HG02642 (cell line): ENCODE measurements around the gene KRT85.
"Not testable (repeated sequence)": the region's sequence is repeated elsewhere in the genome, so short reads cannot be mapped to it uniquely, and the experiment has no call there.

Experiments used
- ATAC-seq: cut with Tn5 transposase; IDR thresholded peaks from one replicate; pipeline ENCODE4 v1.9.1; 2021; ENCODE audit warnings: mild to moderate bottlenecking; ENCODE audit not compliant: unreplicated experiment, poor library complexity

Gene KRT85

DNA sequence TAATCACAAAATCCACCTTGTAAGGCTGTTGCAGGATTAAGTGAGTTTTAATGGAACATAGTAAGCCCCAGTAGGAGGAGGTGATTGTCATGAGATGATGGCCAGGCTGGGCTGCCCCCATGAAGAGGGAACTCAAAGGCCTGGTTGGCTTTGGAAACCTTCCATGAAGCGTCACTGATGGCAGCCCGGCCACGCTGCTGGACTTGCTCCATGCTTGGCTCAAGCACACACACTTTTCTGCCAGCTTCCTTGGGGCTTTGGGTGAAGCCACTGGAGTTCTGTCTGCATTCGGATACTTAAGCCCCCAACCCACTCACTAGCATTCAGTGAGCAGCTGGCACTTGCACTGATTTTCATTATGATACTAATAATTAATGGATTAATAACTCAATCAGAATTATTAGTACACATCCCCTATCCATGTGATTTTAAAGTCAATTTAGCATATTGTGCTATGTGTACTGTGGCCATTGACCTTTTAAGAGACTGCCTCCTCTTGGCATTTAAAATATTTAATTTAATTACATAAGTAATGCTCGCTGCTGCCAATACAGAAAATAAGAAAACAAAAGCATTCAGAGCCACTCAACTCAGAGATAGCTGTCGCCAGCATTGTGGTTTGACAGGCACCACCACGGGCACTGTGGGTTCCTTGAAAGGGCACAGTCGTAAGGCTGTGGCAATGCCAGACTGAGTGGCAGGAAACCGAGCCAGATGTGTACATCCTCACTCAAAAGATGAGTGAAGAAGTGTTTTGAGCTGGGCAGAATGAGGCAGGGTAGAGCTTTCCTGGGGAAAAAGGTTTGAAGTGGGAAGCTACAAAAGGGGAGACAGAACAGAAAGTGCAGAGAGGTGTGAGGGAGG lies 15.9 kb downstream of the KRT85 start:
- no peak for ATAC-seq

- ATAC-seq = no peak
These were observed 16.5 kb downstream of the KRT85 start for GRCh38 chr12:52350786-52351185.

- no peak for ATAC-seq
These were observed 17.2 kb downstream of the KRT85 start for GRCh38 chr12:52350021-52350620.

- no peak for ATAC-seq
These were observed 18.1 kb downstream of the KRT85 start for GRCh38 chr12:52349196-52349595.

GRCh38 chr12:52347551-52348510 lies 19.4 kb downstream of the KRT85 start:
- no peak for ATAC-seq

DNA sequence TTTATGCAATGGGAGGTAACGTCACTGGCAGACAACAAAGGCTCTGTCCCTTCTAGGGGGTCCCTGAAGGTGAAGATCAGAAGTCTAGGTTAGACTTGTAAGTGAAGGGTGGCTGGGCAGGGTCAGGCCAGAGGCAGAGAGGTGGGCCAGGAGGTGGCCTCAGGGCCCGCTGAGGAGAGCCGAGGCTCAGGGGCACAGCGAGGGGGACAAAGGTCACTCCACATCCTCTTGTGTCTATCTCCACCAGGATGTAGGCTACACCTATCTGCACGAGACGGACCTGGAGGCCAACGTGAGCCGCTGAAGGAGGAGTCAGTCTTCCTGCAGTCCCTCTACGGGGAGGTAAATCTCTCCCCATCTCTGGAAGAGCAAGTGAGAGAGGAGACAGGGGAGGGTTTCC lies 20.3 kb downstream of the KRT85 start:
- ATAC-seq = no peak

GRCh38 chr12:52346593-52346992 lies 20.7 kb downstream of the KRT85 start:
- ATAC-seq = no peak

DNA sequence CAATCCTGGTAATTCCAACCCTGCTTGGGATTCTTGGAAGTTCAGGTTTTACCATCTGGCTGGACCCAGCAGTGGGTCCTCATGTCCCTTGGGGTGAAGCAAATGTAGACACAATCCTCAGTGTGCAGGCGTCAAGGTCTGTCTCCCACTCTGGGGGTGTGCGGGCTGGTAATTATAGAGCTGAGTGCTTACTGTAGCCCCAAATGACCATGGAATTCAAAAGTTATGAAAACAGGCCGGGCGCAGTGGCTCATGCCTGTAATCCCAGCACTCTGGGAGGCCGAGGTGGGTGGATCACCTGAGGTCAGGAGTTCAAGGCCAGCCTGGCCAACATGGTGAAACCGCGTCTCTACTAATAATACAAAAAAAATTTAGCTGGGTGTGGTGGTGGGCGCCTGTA lies 22.2 kb downstream of the KRT85 start:
- not testable (repeated sequence) for ATAC-seq

DNA sequence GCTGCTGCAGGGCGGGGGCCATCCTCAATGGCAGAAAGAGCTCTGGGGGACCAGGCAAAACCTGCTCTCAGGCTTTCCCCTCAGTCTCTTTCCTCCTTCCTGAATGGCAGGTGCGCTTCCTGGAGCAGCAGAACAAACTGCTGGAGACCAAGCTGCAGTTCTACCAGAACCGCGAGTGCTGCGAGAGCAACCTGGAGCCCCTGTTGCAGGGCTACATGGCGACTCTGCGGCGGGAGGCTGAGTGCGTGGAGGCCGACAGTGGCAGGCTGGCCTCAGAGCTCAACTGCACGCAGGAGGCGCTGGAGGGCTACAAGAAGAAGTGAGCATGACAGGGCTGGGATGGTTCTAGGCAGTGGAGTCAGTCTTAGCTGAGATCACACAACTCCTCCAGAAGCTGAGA lies 23.2 kb downstream of the KRT85 start:
- no peak for ATAC-seq

- ATAC-seq = no peak
These were observed 23.7 kb downstream of the KRT85 start for GRCh38 chr12:52343550-52343949.

- no peak for ATAC-seq
These were observed 24.3 kb downstream of the KRT85 start for GRCh38 chr12:52342781-52343490.

DNA sequence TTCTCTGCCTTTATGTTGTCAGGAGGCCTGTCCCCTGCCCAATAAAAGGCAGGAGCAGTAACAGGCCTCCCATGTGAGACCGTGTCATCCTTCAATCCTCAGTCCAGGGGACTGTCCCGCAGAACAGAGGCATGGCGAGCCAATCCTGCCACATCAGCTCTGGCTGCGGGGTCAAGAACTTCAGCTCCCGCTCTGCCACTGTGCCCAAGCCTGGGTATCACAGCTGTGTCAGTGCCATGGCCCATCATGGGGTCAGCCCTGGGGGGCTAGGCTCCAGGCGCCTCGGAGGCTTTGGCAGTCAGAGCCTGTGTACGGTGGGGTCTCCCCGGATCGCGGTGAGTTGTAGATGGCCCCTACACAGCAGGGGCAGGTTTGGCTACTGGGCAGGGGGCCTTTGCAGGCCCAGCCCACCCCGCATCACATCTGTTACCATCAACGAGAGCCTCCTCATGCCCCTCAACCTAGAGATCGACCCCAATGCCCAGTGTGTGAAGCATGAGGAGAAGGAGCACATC lies 26.2 kb downstream of the KRT85 start:
- ATAC-seq = no peak

DNA sequence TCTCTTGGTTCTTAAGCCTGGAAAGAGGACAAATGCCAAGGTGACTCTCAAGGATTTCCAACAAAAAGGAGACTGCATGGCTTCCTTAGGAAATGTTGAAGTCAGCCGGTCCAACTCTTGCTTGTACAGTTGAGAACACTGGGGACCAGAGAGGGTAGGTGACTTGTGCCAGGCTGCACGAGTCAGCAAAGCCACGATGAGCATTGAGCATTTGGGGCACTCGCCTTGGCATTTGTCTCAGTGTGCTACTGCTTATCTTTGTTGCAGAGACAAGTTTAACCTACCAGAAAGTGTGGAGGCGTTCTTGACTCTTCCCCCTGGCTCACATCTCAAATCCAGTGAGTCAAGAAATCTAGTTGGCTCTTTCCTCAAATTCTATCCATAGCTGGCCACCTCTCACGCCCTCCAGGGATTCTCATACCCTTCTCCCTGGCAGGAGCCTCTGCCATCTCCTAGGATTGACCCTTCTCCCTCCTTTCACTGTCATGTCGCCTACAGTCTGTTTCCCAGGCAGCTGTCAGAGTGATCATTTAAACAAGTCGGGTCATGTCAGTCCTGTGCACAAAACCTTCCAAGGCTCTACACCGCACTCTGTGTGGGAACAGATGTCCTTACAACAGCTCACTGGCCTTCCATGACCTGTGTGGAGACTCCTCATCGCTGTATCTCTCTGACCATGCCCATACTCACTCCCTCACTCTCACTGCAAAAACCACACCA lies 28.9 kb downstream of the KRT85 start:
- no peak for ATAC-seq

- ATAC-seq = no peak
These were observed 30.2 kb downstream of the KRT85 start for GRCh38 chr12:52337054-52337453.

DNA sequence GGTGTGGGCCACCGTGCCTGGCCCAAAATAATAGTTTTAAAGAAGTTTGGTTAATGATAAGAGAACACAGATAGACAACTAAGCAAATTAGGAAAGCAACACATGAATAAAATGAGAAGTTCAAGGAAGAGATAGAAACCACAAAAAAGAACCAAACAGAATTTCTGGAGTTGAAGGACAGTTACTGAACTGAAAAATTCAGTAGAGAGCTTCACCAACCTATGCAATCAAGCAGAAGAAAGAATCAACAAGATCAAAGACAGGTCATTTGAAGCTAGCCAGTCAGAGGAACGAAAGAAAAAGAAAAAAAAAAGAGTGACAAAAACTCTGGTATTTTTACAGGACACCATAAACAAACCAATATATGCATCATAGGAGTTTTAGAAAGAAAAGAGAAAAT lies 30.6 kb downstream of the KRT85 start:
- no peak for ATAC-seq

GRCh38 chr12:52335598-52336262 lies 31.6 kb downstream of the KRT85 start:
- no peak for ATAC-seq

DNA sequence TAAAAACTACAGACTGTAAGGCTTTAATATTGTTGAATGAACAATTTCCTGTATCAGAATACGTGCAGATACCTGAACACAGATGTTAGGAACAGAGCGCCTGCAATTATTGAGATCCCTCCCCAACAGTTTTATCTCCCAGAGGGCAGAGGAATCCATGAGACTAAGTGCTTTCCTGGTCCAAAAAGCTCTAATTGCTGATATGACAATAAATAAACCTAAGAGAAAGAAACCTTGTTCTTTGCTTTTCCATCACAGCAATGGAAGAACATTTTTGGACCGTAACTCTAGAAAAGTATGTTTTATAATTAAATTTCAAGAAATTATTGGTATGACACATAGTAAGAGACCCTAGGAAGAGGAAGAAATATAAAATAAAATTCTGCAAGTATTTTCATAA lies 33.1 kb downstream of the KRT85 start:
- no peak for ATAC-seq

GRCh38 chr12:52333321-52333720 lies 34.0 kb downstream of the KRT85 start:
- ATAC-seq = no peak

DNA sequence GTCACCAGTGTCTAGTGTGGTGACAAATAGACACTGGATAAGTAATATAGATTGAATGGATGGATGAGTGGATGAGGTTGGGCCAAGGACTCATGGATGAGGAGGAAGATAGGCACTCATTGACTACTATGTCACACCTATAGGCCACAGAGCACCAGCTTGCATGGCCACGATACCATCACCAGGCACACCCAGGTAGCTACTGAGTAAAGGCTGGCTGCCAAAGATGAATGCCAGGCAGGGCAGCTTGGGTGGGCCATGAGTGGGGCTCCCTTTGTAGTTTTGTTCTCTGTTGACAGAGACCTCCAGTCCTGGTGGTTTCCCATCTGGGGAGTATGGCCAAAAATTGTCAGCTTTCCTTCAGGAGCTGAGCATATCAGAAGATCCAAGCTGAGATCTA lies 34.9 kb downstream of the KRT85 start:
- no peak for ATAC-seq
